OCI-LY3 (cell line): ENCODE results near the gene CCDC24.

Source experiments
- CTCF ChIP-seq: fragments of 200-600, 300-600 bp; sonication (generic); IDR thresholded peaks from 2 replicates; pipeline ENCODE4 v1.5.1; 2014; ENCODE audit warnings: antibody characterized with exemption, low read length, low read depth
- EZH2phosphoT487 ChIP-seq: fragments of 200-600 bp; shearing (Covaris generic); IDR thresholded peaks from 2 replicates; pipeline ENCODE4 v1.6.1; 2018; ENCODE audit warnings: antibody characterized with exemption, mixed run types, low read depth

DNA sequence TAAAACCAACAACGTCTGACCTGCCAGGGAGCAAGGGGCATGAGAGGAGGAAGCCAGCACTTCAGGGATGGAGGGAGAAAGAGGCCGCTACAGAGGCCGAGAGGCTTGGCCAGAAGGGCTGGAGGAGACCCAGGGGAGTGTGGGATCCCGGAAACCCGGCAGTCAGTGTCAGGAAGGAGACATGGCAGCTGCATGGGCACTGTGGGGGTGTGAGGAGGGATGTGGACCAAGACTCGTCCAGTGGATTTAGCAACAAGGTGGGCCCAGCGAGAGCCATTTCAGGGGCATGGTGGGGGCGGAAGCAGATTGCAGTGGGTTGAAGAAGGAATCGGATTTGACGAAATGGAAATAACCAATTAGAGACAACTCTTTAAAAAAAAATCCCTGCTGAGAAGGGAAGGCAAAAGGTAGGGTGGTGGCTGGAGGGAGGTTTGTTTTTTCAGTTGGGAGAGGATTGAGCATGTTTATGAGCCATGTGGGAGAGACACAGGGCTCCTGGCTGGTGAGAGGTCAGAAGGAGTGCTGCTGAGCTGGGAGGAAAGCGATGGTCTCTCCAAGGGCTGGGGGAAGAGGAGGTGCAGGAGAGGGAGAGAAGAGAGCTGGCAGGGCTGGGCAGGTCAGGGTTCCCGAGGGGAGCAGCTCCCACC, 8.0 kb upstream of the CCDC24 start:
- TF ChIP-seq CTCF (no peak), EZH2phosphoT487 (no peak)
